Effector CD8-positive, alpha-beta T cell (primary cell): ENCODE data around the gene POLD3.

Experiments used
- DNase-seq: peaks from one replicate; lab custom pipeline; 2025; lab: John Stamatoyannopoulos, UW

Gene POLD3

DNA sequence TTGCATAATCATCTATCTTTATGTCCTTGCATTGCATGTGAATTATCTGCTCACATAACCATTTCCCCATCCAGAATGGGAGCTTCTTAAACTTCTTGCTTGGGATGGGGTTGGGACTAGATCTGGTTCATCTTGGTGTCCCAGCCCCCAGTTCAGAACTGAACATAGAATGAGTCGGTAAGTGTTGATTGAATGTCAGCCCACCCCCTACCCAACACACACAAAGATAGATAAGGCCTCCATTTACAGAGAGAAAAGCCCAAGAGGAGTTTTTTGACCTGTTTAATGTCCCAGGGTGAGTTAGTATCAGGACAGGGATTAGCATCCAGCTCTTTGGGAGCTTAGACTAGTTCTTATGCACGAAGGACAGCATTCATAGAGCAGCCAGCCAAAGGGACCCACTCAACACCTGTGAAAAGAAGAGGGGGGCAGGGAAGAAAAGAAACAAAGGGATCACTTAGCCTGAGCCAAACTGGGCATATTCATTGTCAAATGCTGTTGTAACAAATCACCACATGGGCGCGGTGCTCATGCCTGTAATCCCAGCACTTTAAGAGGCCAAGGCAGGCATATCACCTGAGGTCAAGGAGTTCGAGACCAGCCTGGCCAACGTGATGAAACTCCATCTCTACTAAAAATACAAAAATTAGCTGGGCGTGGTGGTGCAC is 81.4 kb downstream of the POLD3 start:
- no peak for DNase-seq

DNA sequence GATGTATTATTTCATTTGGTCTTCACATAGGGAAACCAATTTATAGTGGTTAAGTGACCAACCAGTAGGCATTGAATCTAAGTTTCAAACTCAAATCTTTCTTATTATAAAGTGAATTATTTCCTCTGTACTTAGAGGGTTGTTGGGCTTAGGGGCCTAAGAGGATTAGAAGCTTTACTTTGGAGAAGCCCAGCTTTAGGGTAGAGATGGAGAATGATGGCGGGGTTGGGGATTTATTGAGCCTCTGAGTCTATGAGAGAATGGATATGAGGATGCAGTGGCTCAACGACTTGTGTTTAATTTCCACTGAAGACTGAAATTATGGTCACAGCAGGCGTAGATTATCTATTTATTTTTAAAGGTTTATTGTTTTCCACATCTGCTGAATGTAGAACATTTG is 83.4 kb downstream of the POLD3 start:
- DNase-seq: no peak

DNA sequence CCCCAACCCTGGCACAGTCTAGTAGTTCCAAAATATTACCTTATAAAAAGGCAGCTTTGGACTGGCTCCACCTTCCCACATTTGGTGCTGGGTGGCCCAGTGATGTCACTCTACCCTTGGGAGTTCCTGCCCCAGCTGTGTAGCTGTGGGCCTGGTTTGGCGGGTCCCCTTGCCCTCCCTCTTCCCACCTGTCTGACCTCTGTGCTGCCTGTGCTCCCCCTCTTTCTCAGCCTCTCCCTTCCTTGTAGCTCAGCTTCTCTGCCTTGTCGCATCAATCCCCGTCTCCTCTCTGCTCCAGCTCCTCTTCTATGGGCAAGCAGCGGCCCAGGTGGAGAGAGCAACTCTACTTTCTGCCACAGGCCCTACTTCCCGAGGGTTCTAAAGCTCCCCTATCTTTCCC is 84.2 kb downstream of the POLD3 start:
- DNase-seq: no peak

DNA sequence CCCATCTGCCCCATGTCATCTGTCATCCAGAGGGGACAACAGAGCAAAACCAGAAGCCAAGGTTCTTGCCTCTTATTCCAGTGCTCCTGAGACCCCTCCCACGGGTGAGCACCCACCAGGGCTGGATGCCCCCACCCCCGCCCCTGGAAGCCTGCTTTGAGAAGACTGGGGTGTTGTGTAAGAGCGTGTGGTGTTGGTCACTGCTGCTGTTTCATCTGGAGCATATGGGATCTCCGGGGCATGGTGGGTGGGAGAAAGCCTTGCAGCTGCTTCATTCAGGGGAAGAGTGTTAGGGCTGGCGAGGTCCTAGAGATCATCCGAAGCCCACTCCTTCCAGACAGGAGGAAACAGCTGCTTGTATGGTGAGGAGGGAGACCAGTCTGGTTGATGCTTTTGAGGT is 84.7 kb downstream of the POLD3 start:
- no peak for DNase-seq

DNA sequence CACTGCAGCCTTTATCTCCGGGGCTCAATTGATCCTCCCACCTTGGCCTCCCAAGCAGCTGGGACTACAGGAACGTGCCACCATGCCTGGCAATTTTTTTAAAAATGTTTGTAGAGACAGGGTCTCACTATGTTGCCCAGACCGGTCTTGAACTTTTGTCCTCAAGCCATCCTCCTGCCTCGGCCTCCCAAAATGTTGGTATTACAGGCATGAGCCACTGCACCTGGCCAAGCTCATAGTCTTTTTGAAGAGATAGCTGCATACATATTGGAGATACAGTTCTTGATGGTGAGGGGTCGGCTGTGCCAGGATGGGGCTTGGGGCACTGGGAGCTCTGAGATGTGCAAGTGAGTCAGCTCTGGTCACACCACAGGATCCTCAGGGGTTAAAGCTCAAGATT is 85.7 kb downstream of the POLD3 start:
- no peak for DNase-seq

DNA sequence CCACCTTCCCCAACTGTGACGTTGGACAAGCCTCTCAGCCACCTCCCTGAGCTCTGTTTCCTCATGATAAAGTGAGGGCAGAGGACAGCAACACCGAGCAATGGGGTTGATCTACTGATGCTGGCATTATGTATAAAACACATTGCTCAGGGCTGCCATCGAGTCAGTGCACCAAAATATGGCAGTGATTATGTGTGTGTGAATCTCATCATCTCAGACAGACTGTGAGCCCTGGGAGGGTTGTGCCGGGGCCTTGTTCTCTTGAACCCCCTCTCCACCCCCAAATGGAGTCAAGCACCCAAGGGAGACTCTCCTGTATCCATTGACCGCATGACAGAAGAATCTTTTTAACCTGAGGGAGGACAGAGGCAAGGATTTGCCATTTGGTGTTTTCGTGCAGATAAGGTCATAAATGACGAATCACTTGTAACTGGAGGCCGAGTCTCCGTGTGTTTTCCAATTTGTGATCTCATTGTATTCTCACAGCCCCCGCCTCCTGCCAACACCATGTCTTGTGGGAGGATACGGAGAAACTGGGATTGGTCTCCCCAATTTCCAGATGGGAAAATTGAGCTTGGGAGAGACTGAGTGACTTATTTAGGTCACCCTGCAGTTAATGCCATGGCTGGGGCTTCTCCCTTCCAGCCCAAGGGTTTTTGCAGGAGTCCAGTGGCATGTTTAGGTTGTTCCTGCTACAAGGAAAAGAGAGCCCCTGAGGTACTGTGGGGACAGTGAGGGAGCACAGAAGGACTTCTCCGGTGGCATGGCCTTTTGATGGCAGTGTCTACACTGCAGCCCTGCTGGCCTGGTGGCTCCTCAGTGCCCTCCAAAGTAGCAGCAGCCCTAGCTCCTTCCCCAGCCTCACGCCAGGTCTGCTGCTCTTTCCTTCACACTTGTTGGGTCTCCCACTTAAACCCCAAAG is 86.5 kb downstream of the POLD3 start:
- no peak for DNase-seq

DNA sequence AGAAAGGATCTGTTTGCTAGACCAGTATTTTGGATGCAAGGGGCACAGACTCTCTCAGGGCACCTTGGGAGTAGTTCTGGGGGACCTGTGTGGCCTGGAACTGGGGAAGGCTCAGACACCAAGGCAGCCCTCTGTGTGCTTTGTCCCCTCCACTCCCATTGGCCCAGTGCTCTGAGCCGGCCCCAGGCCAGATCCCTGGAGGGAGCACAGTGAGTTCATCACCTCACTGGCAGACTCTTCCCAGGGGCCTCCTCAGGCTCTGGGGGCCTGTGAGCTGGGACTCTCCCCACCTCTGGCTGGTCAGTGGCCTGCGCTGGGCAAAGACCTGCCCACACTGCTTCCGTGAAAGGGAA is 87.1 kb downstream of the POLD3 start:
- DNase-seq: no peak

DNA sequence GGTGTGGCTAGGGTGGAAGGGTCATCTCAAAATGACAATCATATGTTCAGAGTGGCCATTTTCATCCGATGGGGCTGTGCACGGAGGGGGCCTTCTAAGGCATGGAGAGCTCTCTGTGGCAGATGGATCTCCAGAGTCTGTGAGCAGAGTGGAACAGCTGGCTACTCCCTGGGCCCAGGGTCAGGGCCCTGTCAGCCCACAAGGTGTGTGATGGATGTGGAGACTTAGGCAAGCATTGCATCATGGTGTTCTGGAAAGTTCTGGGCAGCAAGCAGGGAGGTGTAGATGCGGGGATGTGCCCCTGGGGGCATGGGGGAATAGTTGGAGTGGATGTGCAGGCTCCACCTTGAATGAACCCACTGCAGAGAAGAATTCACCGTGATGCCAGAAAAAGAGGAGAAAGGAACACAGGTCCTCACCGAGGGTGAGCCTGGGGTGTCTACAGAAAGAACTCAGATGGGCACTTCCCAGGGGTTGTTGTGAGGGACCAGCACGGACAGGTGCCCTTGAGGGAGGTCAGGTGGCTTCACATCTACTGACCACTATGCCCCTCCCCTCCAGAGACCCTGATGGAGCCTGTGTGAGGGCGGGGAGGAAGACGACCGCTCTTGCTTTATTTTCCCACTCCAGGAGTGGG is 87.8 kb downstream of the POLD3 start:
- no peak for DNase-seq

DNA sequence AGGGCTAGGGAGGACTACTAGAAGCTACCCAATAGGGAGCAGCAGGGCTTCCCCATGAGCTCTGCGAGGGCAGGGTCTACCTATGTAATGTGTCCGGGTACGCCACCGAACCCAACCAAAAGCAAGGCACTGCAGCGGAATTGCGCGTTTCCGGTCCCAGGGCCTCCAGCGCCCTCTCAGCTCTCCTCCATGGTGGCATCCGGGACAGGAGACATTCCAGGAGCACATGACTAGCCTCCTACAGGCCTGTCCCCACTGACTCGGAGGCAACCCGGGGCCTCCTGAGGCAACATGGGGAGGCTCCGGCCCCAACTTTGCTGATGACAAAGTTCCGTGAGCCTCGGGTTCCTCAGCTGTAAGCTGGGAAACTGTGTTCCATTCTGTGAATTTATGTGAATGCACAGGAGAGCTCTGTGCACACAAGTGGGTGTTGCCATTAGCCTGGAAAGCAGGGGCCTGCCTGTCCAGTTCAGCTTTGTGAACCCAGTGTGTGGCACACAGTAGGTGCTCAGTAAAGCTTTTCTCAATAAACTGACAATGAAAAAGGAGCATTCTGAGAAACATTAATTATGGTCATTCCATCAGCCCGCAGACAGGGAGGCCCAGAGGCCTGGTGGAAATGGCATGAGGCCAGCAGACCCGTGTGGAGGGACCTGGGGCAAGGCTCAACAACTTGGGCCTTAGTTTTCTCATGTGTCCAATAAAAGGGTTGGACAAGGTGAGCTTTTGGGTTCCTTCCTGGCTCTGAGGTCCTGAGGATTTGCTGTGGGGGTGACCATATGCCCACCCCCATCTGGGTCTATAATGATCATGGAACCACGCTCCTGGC is 88.5 kb downstream of the POLD3 start:
- DNase-seq: no peak

DNA sequence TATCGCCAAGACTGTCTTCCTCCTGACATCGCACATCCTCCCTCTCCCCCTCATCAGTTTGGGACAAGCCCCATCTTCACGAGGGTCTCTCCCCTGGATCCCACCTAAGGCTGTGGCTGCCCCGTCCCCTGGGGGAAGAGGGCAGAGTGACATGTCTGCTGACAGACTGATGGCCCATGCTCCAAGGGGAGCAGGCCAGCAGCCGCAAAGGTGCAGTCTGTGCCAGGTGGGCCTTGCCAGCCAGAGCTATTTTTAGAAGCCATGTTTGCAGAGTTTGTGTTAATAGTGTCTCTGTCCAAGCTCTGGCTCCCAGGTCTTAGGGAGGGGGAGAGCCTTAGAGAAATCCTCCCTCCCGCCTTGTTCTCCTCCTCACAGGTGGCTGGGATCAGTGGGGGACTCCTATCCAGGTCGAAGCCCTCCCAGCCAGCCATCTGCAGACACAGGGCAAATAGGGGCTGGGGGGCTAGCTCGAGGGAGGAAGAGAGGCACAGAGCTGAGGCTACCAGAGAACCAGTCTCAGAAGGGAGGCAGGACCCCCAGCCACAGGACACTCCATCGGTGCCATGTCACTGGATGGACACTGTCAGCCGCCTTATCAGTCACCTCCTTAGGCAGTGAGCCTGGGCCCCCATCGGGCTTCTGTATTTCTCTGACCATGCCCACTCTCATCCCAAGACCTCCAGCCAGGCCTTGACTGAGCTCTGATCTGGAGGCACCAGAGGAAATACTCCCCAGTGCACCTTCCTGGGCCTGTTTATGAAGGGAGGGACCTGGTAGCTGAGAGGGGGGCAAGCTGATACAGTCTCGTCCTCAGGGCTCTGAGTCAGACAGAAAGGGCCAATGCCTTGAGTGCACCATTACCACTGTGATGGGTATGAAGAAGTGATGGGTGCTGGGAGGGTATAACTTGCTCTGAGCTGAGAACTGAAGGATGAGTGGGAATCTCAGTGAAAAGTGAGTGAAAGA is 89.6 kb downstream of the POLD3 start:
- no peak for DNase-seq

DNA sequence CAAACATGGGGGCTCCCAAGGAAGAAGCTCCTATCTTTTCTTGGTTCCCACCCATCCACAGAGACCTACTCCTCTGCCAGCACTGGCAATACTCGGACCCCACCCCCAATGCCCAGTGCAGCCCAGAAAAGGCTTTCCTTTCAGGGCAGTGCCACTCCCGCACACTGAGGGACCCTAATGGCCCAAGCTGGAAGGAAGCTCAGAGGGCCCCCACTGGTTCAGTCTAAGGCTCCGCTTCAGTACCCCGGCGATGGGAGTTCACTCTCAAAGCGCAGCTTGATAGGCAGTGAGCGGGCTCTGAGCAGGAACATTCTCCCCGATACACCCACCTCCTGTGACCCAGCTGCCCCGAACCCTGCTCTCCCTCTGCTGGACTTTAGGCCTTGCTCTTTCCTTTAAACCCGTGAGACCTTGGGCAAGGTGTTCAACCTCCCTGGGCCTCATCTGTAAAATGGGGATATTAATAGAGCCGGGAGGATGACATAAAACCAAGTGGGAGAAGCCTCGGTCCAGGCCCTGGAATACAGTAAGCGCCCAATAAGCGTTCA is 90.4 kb downstream of the POLD3 start:
- no peak for DNase-seq

DNA sequence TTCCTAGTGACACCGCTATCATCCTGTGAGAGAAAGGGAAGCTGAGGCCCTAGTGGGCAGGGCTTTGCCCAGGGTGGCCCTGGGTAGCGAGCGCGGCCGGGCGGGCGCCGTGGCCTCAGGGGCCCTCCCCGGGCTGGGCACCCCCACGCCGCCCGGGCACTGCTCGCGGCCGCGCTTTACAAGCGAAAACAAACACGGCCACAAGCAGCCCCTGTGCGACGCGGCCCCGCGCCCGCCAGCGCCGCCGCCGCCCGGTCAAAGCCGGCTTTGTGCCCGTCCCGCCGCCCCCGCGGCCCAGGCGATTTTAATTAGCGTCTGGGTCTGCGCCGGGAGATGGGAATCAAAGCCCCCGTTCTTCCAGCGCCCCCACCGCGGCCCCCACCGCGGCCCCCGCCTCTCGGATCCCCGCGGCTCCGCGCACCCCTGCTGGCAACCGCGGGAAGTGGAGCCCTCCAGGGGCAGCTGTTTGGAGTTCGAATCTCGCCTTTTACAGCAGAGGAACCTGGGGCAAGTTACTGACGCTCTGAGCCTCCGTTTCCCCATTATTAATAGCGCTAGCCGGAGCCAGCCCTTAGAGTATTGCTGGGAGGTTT is 91.0 kb downstream of the POLD3 start:
- DNase-seq: no peak

DNA sequence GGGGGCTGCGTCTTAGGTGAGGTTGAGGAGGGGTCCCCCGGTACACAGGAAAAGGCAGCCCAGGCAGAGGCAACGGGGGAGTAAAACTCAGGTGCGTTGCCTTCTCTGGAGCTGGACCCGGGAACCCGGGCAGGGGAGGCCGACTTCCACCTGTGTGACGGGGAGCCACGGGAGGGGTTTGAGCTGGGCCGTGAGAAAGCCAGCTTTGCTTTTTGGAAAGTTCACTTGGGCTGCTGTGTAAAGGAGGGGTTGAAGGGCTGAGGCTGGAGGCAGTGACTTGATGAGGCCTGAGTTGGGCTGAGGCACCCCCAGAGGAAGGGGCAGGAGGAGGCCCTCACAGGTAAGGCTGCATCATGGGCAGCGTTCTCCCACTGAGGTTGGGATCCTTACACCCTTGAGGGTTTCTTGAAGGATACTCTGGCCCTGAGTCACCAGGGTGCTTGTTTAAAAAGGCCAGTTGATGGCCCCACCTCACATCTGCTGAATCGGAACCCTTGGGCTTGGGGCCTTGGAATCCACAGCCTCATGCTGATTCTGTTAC is 91.6 kb downstream of the POLD3 start:
- no peak for DNase-seq

DNA sequence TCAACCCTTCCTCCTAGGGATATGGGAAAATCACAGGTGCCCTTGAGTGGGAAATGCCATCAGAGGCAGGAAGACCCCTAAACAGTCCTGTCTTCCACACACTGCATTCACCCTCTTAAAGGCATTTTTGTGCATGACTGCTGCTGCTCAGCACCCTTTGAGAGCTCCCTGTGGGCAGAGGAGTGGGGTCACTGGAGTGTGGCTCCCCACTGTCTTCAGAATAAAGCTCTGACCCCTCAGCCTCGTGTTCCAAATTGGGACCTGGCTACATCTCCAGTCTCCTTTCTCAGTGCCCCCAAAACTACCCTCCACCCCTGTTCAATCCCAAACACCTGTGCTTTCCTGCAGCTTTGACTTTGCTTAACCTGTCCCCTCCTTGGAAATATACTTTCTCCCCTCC is 92.3 kb downstream of the POLD3 start:
- no peak for DNase-seq

DNA sequence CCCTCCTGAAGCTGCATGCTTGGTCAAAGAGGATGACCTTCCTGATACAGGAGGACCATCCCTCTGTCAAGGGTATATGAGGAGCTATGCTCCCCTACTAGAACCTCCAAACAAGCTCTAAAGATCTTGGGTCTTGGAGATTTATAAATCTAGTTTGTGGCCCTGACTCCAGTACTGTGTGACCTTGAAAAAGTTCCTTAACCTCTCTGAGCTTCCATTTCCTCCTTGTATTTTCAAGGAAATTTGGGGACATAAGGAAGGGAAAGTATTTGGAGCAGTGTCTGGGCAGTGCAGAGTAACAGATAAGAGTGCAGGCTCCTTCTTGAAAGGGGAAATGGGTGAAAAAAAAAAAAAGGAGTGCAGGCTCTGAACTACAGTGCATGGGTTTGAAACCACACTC is 93.0 kb downstream of the POLD3 start:
- no peak for DNase-seq

DNA sequence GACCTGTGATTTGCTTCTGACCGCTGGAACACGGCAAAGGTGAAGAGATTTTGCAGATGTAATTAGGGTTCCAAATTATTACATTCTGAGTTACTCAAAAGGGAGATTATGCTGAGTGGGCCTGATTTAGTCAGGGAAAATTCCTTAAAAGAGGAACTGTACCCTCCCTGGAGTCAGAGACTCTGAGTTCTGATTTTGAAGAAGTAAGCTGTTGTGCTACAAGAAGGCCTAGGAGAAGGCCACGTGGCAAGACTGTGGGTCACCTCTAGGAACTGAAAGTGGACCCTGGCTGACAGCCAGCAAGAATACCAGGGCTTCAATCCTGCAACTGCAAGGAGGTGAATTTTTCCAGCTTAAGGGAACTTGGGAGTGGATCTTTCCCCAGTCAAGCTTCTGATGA is 93.5 kb downstream of the POLD3 start:
- no peak for DNase-seq

DNA sequence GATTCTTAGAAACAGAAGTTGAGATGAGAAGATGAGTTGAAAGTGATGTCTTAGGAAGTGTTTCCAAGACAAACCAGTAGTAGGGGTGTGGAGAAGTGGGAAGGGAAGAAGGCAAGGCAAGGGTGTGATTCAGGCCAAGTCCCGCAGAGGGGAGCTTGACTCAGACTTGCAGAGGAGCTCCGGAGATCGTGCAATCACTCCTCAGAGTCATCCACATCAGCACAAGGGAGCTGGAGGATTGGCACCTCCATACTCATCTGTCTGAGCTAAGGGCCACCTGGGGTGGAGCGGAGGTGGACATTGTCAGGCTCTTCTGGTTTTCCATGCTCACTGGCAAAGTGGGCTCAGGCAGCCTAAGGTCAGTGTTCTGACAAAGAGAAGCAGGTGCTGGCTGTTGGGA is 94.4 kb downstream of the POLD3 start:
- DNase-seq: no peak

DNA sequence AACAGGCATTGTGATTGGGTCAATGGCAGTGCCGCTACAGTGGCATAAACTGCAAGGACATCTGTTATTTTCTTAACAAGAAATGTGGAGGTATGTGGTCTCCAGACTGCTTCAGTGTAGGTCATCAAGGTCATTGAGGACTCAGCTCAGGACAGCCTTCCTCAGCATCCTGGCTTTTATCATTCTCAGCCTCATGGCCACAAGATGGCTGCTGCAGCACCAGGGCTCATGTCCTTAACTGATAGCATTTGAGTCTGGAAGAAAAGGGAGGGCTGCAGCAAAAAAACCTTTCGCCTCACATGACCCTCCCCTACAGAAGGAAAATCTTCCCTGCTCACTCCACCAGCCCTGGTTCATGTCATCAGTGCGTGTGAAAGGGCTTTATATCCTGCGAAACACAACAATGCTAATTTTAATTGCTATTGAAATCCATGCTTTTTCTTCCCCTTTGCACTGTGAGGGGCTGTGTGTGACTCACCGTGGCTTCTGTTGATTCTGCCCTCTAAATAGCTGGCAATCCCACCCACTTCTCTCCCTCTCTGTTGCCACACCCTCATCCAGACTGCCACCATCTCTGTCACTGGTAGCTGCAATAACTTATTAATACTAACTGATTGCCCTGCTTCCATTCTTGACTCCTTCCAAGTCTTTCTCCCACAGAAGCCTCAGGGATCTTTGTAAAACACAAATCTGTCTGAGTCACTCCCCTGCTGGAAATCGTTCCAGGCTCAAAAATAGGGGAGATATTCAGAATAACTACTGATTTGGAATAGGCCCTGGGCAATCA is 95.0 kb downstream of the POLD3 start:
- no peak for DNase-seq

DNA sequence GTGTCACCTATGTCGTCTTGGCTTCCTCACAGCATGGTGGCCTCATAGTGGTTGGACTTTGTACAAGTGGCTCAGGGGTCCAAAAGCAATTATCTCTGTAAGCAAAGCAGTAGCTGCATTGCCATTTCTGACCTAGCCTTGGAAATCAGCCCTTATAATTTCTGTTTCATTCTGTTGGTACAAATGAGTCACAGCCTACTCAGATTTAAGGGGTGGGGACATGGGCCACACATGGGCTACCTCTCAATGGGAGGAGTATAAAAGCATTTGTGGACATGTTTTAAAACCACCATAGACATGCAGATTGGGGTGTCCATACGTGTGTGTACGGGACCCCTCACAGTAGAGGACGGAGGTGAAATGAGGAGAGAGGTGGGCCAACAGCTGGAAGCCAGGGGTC is 97.3 kb downstream of the POLD3 start:
- no peak for DNase-seq
